Esophagus muscularis mucosa (tissue), 4 donors: ENCODE data around the gene ADGRD2.

Source experiments
- CTCF ChIP-seq, 3 experiments: fragments of 200-600 bp in 2 of 3; fragments of 450-650 bp in 1 of 3; sonication (generic) in 2 of 3; IDR thresholded peaks; one replicate each; pipeline ENCODE4 v1.5.1; 2017 to 2019; ENCODE audit warnings: antibody characterized with exemption in 3 of 3, mild to moderate bottlenecking in 2 of 3, moderate library complexity in 1 of 3
- EP300 ChIP-seq: sonication (generic); formaldehyde crosslinking; IDR thresholded peaks from one replicate; pipeline ENCODE4 v1.6.1; 2017; ENCODE audit warnings: antibody characterized with exemption
- POLR2A ChIP-seq: fragments of 450-650 bp; IDR thresholded peaks from one replicate; pipeline ENCODE4 v1.6.1; 2017; ENCODE audit warnings: antibody characterized with exemption, moderate library complexity, mild to moderate bottlenecking, low read depth

GRCh38 chr9:124522121-124523098 is 72.2 kb downstream of the ADGRD2 start:
- TF ChIP-seq POLR2A: no peak
- TF ChIP-seq CTCF (IDR thresholded peaks at IDR 0.05): no peak
- no peak for TF ChIP-seq EP300
